Measurements from ENCODE around the gene MAPK6.

DNA sequence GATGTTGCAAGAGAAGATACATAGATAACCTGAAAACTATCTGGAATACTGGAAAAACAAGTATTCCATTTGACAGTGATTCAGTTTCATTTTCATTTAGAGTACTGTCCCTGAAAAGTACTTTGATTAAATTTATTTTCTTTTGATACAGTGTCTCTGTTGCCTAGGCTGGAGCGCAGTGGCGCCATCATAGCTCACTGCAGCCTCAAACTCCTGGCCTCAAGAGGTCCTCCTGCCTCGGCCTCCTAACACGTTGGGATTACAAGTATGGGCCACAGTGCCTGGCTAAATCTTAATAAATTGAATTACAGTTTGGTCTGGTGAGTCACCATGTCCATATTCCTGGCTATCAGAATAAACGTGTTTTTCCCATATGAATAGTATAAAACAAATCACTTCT, 45.8 kb upstream of the MAPK6 start:
- TF ChIP-seq EP300 (IDR thresholded peaks at IDR 0.05; ENCODE audit: borderline replicate concordance in 1 of 2, control insufficient read depth in 1 of 2, low read depth in 2 of 2, low read length in 2 of 2), result no peak
- no peak for TF ChIP-seq KDM1A (IDR thresholded peaks at IDR 0.05; ENCODE audit: borderline replicate concordance)
- no peak for TF ChIP-seq RELA (IDR thresholded peaks at IDR 0.05; ENCODE audit: borderline replicate concordance, partially characterized antibody)
- TF ChIP-seq, protein P1, sequence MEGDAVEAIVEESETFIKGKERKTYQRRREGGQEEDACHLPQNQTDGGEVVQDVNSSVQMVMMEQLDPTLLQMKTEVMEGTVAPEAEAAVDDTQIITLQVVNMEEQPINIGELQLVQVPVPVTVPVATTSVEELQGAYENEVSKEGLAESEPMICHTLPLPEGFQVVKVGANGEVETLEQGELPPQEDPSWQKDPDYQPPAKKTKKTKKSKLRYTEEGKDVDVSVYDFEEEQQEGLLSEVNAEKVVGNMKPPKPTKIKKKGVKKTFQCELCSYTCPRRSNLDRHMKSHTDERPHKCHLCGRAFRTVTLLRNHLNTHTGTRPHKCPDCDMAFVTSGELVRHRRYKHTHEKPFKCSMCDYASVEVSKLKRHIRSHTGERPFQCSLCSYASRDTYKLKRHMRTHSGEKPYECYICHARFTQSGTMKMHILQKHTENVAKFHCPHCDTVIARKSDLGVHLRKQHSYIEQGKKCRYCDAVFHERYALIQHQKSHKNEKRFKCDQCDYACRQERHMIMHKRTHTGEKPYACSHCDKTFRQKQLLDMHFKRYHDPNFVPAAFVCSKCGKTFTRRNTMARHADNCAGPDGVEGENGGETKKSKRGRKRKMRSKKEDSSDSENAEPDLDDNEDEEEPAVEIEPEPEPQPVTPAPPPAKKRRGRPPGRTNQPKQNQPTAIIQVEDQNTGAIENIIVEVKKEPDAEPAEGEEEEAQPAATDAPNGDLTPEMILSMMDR (IDR thresholded peaks at IDR 0.05 in 2 of 3, conservative IDR thresholded peaks at IDR 0.05 in 1 of 3; ENCODE audit: control insufficient read depth in 2 of 3, extremely low read depth in 1 of 3, insufficient read depth in 1 of 3, low read depth in 3 of 3, low read length in 3 of 3), result no peak
- no peak for TF ChIP-seq HCFC1 (IDR thresholded peaks at IDR 0.05; ENCODE audit: low read length)
- TF ChIP-seq IKZF1 (conservative IDR thresholded peaks at IDR 0.05), result no peak
- no peak for TF ChIP-seq SRF (IDR thresholded peaks at IDR 0.05; ENCODE audit: low read depth in 2 of 2, low read length in 2 of 2)

All from GM12878 (cell line).